Spleen (tissue), 11 donors: Measurements from ENCODE around the gene ST6GAL1. TPM values are rescaled to one million over a fixed set of nuclear protein-coding genes. Genes with fewer than 3 reads are reported as not detected.
A peak's percentile ranks its signal among the peaks of the same experiment; 100 is the strongest.
"Not testable (repeated sequence)": the region's sequence is repeated elsewhere in the genome, so short reads cannot be mapped to it uniquely, and the experiment has no call there.

ENCODE experiments used
- DNase-seq: peaks from one replicate; pipeline ENCODE4 v3.0.0-alpha.2; 2020
- H3K27ac ChIP-seq, 8 donors: fragments of 200-600 bp; sonication (generic) in 7 of 8; 1 replicate in 4 of 8; 2 replicates in 4 of 8; pipeline versions ENCODE4 v1.5.0 to v1.8.0; 2016 to 2021; ENCODE audit warnings: inconsistent platforms in 4 of 8, mild to moderate bottlenecking in 4 of 8, moderate library complexity in 1 of 8
- H3K27me3 ChIP-seq, 7 donors: fragments of 200-600 bp; sonication (generic) in 6 of 7; replicated peaks in 1 of 7; 1 replicate in 4 of 7; 2 replicates in 3 of 7; pipeline versions ENCODE4 v1.5.0 to v1.8.0; 2016 to 2021; ENCODE audit warnings: inconsistent platforms in 3 of 7, mild to moderate bottlenecking in 1 of 7
- H3K36me3 ChIP-seq, 6 donors: fragments of 200-600 bp; sonication (generic) in 5 of 6; 1 replicate in 4 of 6; 2 replicates in 2 of 6; pipeline versions ENCODE4 v1.5.0 to v1.8.0; 2016 to 2021; ENCODE audit warnings: inconsistent platforms in 2 of 6
- H3K4me1 ChIP-seq, 6 donors: fragments of 200-600 bp; sonication (generic) in 5 of 6; 1 replicate in 3 of 6; 2 replicates in 3 of 6; pipeline versions ENCODE4 v1.5.0 to v1.8.0; 2016 to 2021; ENCODE audit warnings: inconsistent platforms in 3 of 6
- H3K4me3 ChIP-seq, 8 donors: fragments of 200-600 bp; sonication (generic) in 7 of 8; 1 replicate in 4 of 8; 2 replicates in 4 of 8; pipeline versions ENCODE4 v1.5.0 to v1.8.0; 2016 to 2021; ENCODE audit warnings: inconsistent platforms in 4 of 8, mild to moderate bottlenecking in 4 of 8, moderate library complexity in 2 of 8
- H3K9me3 ChIP-seq, 8 donors: fragments of 200-600 bp; sonication (generic) in 7 of 8; 1 replicate in 4 of 8; 2 replicates in 4 of 8; pipeline versions ENCODE4 v1.5.0 to v1.8.0; 2016 to 2021; ENCODE audit warnings: inconsistent platforms in 4 of 8
- POLR2A ChIP-seq, 3 donors: fragments of 450-650 bp; IDR thresholded peaks; one replicate each; pipeline ENCODE4 v1.5.1; 2017; ENCODE audit warnings: antibody characterized with exemption in 3 of 3, mild to moderate bottlenecking in 1 of 3
- POLR2AphosphoS5 ChIP-seq, 3 donors: sonication (generic); formaldehyde crosslinking; IDR thresholded peaks; one replicate each; pipeline ENCODE4 v1.5.1; 2017; ENCODE audit warnings: antibody characterized with exemption in 3 of 3
- WGBS, 5 donors: extraction: QIAGEN DNeasy Blood & Tissue Kit in 3 of 5; methylation state at CpG; one replicate each; pipeline versions ENCODE4 v1.1.5 to v1.1.7; 2013 to 2018; 5-methylcytosine and 5-hydroxymethylcytosine counted together
- intact Hi-C: fragments of 100-400 bp; cut with DNase I; formaldehyde crosslinking; loops from one replicate; pipeline ENCODE4 v1.15.0; 2023; ENCODE audit warnings: low total_unique reads
- polyA plus RNA-seq, 3 donors: library from polyadenylated mRNA; stranded (reverse); fragments of 200-250 nt; gene quantifications; one replicate each; pipeline ENCODE4 v1.2.1, GENCODE V29; 2013
- total RNA-seq, 7 donors: library from RNA; depleted of rRNA in 3 of 7; stranded (reverse); fragments of >200 nt in 3 of 7; fragmentation: NEBNext Ultra II Directional in 4 of 7; extraction: Animal tissue kit (Norgen Biotek cat#: 25700) in 4 of 7; gene quantifications; one replicate each; pipeline versions ENCODE4 v1.1.0 to v1.2.1, GENCODE V29; 2016 to 2021
- TF ChIP-seq, protein P1 (sequence below), 11 experiments: fragments of 200-600 bp in 7 of 11; fragments of 450-650 bp in 4 of 11; sonication (generic) in 4 of 11; IDR thresholded peaks in 8 of 11; conservative IDR thresholded peaks in 3 of 11; 1 replicate in 7 of 11; 2 replicates in 4 of 11; pipeline versions ENCODE4 v1.4.0 to v1.8.0; 2016 to 2021; ENCODE audit warnings: antibody characterized with exemption in 11 of 11, inconsistent platforms in 4 of 11, mild to moderate bottlenecking in 1 of 11
- donor health status: healthy with polysubstance abuse.
- donor health status: DM: no; HTN: no; CAD: no; lungs with moderate emphysema.
- donor health status: DM: no; HTN: no; CAD: no.
- donor health status: Bipolar disorder and iron deficiency.
- donor health status: healthy.
- donor health status: DM: no; HTN: no; CAD: no.
- donor health status: DM: yes; HTN: yes; CAD: no.

Gene ST6GAL1
- total and polyA plus RNA-seq, 10 donors, result 46.7 to 247 (median 187) TPM

DNA sequence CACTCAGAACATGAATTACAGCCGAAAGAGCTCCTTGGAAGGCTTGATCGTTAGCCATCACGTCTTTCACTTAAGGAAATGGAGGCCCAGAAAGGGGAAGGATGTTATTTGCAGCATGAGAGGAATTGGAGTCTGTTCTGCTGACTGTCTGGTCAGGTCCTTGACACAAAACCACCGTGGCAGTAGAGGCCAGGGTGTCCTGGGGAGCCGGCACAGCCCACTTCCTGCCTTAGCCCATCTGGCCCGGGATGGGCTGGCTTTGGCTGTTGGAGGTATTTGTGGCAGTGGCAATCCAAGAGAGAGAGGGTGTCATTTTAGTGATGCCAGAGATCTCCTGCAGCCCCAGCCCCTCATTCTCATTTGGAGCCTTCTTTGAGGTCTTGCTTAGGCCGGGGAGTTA lies 37.4 kb downstream of the ST6GAL1 start:
- DNase-seq, result no peak
- Histone ChIP-seq H3K27me3 (no peaks in the 10 kb centered on the region), H3K9me3 (no peaks in the 10 kb centered on the region), H3K4me1 (peaks cover 15 to 77% (median 29%) of the 10 kb centered on the region in 6 donors), H3K4me3 (no peak overlapping the region), H3K36me3 (peaks cover 0 to 93% (median 33%) of the 10 kb centered on the region in 6 donors), H3K27ac (peak overlapping the region; percentile 6 to 78 (median 57))
- WGBS, 5 donors, result 15 to 27% (median 19%) methylated on average over 6 to 7 of the region's 7 CpGs
- peak in 2 of 3 donors; percentile 38 to 69 for TF ChIP-seq POLR2AphosphoS5 (IDR thresholded peaks at IDR 0.05)
- TF ChIP-seq, protein P1, sequence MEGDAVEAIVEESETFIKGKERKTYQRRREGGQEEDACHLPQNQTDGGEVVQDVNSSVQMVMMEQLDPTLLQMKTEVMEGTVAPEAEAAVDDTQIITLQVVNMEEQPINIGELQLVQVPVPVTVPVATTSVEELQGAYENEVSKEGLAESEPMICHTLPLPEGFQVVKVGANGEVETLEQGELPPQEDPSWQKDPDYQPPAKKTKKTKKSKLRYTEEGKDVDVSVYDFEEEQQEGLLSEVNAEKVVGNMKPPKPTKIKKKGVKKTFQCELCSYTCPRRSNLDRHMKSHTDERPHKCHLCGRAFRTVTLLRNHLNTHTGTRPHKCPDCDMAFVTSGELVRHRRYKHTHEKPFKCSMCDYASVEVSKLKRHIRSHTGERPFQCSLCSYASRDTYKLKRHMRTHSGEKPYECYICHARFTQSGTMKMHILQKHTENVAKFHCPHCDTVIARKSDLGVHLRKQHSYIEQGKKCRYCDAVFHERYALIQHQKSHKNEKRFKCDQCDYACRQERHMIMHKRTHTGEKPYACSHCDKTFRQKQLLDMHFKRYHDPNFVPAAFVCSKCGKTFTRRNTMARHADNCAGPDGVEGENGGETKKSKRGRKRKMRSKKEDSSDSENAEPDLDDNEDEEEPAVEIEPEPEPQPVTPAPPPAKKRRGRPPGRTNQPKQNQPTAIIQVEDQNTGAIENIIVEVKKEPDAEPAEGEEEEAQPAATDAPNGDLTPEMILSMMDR (IDR thresholded peaks at IDR 0.05 in 8 of 11, conservative IDR thresholded peaks at IDR 0.05 in 3 of 11), result no peak
- intact Hi-C loops, result no loop called here

DNA sequence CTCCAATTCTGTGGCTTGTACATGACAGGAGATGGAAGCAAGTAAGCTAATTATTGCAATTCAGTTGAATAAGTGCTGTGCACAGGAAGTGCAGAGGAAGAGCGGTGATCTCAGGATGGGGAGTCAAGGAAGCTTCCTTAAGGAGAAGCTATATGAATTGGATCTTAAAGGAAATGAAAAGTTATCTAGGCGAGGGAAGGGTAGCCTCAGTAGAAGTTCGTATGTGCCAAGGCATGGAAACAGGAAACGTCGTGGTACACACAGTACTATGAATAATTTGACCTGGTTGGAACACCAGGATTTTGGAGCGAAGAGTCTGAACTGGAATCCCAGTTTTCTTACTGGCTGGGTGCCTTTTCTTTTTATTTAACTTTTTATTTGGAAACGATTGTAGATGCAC lies 39.3 kb downstream of the ST6GAL1 start:
- TF ChIP-seq POLR2A (IDR thresholded peaks at IDR 0.05), result no peak
- TF ChIP-seq POLR2AphosphoS5 (IDR thresholded peaks at IDR 0.05), result no peak
- WGBS, 5 donors, result 59 to 74% (median 68%) methylated on average over 7 of the region's 7 CpGs
- Histone ChIP-seq H3K9me3 (no peaks in the 10 kb centered on the region), H3K27me3 (no peaks in the 10 kb centered on the region), H3K4me1 (peaks cover 12 to 77% (median 30%) of the 10 kb centered on the region in 6 donors), H3K27ac (peak overlapping the region in 4 of 8 donors; percentile 0 to 18 (median 10)), H3K4me3 (no peak overlapping the region), H3K36me3 (peaks cover 0 to 96% (median 38%) of the 10 kb centered on the region in 6 donors)
- DNase-seq, result no peak
- intact Hi-C loops, result no loop called here

DNA sequence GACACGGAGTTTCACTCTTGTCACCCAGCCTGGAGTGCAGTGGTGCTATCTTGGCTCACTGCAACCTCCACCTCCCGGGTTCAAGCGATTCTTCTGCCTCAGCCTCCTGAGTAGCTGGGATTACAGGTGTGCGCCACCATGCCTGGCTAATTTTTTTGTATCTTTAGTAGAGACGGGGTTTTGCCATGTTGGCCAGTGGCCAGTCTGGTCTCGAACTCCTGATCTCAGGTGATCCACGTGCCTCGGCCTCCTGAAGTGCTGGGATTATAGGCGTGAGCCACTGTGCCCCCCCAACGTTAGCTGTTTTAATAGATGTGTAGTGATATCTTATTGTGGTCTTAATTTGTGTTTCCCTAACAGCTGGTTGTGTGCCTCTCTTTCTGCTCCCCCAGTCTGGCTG lies 40.8 kb downstream of the ST6GAL1 start:
- intact Hi-C loops, H3K27me3 ChIP-seq, H3K4me3 ChIP-seq, H3K9me3 ChIP-seq, DNase-seq: not testable (repeated sequence)
- Histone ChIP-seq H3K36me3 (peaks cover 0 to 96% (median 39%) of the 10 kb centered on the region in 6 donors), H3K27ac (peak overlapping the region in 1 of 8 donors; percentile 33), H3K4me1 (peaks cover 10 to 67% (median 22%) of the 10 kb centered on the region in 6 donors)
- WGBS, 5 donors, result 95 to 97% (median 97%) methylated on average over 10 of the region's 10 CpGs

DNA sequence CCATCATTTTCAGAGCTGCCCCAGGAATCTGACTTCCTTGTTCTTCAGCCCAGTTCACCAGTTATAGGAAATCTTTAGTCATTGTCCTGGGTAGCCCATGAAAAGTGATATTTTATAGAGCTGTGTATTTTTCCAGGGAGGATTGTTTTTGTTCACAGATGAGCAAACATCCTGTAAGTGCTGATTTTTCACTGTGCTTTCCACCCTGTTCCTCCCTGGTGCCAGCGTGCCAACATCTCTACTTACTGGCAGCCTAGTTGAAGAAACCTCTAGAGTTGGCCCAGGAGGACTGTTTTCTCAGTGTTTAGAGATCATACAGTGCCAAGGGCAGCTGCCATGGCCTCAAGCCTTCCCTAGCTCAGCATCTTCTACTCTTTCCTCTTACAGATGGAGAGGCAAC lies 41.3 kb downstream of the ST6GAL1 start:
- no peak for DNase-seq
- intact Hi-C loops, result no loop called here
- Histone ChIP-seq H3K4me1 (peaks cover 10 to 62% (median 21%) of the 10 kb centered on the region in 6 donors), H3K9me3 (no peaks in the 10 kb centered on the region), H3K4me3 (no peak overlapping the region), H3K27me3 (no peaks in the 10 kb centered on the region), H3K27ac (peak overlapping the region in 1 of 8 donors; percentile 33), H3K36me3 (peaks cover 0 to 96% (median 39%) of the 10 kb centered on the region in 6 donors)
- 92 to 100% (median 96%) methylated on average over 1 of the region's 1 CpG for WGBS, 5 donors
- no peak for TF ChIP-seq POLR2AphosphoS5 (IDR thresholded peaks at IDR 0.05)
- TF ChIP-seq, protein P1 (IDR thresholded peaks at IDR 0.05 in 8 of 11, conservative IDR thresholded peaks at IDR 0.05 in 3 of 11), result no peak

DNA sequence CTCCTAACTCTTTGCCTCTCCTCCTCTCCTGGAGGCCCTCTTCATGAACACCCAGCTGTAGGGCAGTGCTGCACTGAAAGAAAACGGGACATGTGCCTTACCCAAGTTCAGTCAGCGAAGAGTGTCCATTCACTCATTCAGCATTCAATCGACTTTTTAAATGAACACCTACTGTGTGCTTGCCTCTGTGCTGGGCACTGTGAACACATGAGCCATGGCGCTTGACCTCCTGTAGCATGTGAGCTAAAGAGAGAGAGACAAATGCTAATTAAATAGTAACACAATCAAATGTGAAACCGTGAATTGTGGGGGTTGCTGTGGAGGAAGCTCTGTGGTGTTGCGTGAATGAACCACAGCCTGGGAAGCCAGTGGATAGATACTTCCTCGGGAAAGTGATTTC lies 43.4 kb downstream of the ST6GAL1 start:
- no peak for DNase-seq
- Histone ChIP-seq H3K27me3 (no peaks in the 10 kb centered on the region), H3K36me3 (peaks cover 0 to 96% (median 46%) of the 10 kb centered on the region in 6 donors), H3K27ac (no peak overlapping the region), H3K4me3 (no peak overlapping the region), H3K9me3 (no peaks in the 10 kb centered on the region), H3K4me1 (peaks cover 6 to 46% (median 9%) of the 10 kb centered on the region in 6 donors)
- 68 to 87% (median 75%) methylated on average over 7 of the region's 7 CpGs for WGBS, 5 donors
- TF ChIP-seq POLR2A (IDR thresholded peaks at IDR 0.05) (no peak), POLR2AphosphoS5 (IDR thresholded peaks at IDR 0.05) (no peak)
- intact Hi-C loops, result no loop called here
